Mesenteric fat pad (tissue), 1 donor: ENCODE results near the gene CTCFL. TPM values are rescaled to one million over a fixed set of nuclear protein-coding genes. Genes with fewer than 3 reads are reported as not detected.

Experiments
- DNase-seq: peaks from one replicate; pipeline ENCODE4 v3.0.0-alpha.2; 2020; ENCODE audit warnings: low spot score
- long read RNA-seq: library from polyadenylated mRNA; unstranded; transcript quantifications from one replicate; pipeline ENCODE4 v2.0.0, GENCODE V29; 2020
- total RNA-seq: library from RNA; stranded (reverse); fragmentation: NEBNext Ultra II Directional; extraction: Animal tissue kit (Norgen Biotek cat#: 25700); gene quantifications from one replicate; pipeline ENCODE4 v1.2.1, GENCODE V29; 2021
- donor health status: DM: yes; HTN: yes; CAD: no.

Gene CTCFL, protein sequence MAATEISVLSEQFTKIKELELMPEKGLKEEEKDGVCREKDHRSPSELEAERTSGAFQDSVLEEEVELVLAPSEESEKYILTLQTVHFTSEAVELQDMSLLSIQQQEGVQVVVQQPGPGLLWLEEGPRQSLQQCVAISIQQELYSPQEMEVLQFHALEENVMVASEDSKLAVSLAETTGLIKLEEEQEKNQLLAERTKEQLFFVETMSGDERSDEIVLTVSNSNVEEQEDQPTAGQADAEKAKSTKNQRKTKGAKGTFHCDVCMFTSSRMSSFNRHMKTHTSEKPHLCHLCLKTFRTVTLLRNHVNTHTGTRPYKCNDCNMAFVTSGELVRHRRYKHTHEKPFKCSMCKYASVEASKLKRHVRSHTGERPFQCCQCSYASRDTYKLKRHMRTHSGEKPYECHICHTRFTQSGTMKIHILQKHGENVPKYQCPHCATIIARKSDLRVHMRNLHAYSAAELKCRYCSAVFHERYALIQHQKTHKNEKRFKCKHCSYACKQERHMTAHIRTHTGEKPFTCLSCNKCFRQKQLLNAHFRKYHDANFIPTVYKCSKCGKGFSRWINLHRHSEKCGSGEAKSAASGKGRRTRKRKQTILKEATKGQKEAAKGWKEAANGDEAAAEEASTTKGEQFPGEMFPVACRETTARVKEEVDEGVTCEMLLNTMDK
- total RNA-seq: 0.16 TPM
- long read RNA-seq: 0 reads

DNA sequence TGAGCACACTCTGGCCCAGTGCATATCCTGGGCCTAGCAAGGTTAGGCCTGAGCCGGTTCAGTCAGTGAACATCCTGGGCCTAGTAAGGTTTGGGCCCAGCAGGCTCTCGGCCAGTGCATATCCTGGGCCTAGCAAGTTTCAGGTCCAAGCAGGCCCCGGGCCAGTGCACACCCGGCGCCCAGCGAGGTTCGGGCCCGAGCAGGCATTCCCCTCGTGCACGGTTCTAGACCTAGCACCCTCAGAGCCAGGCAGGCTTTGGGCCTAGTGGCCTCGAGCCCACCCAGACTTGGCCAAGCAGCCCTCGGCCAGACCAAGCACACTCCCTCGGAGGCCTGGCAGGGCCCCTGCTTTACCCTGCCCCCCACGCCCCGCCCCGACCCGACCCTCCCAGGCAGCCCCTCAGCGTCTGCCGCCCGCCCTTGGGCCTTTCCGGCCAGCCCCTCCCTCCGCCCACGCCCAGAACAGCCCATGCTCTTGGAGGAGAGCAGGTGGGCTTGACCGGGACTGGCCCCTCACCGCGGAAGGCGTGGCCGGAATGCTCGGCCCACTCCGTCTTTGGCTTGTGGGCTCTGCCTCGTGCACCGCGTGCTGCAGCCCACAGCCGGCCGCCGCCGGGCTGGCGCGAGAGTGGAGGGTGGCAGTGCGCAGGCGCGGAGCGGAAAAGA lies at the start of gene CTCFL:
CTCFL (minus strand) TSS at position 630 of the 666 bp plus-strand sequence. CDS start 935 bp downstream, outside the sequence.
- no peak for DNase-seq

DNA sequence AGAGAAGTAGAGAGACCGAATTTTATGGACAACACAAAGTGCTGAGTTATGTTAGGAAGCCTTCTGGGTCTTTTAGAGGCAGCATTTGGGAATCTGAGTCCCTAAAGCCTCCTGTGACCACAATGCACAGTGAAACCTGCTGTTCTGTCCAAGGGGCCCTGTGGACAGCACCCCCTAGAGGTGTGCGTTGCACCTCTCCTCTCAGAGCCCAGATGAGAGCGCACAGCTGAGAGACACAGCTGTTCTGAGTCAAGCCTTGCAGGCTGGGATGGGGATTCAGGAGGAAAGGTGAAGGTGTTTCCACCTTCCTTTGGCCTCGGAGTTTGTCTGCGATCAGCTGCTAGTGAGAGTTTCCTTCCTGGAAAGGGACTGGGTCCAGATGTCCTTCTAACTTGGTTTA lies 49.0 kb upstream of the CTCFL start:
- no peak for DNase-seq

DNA sequence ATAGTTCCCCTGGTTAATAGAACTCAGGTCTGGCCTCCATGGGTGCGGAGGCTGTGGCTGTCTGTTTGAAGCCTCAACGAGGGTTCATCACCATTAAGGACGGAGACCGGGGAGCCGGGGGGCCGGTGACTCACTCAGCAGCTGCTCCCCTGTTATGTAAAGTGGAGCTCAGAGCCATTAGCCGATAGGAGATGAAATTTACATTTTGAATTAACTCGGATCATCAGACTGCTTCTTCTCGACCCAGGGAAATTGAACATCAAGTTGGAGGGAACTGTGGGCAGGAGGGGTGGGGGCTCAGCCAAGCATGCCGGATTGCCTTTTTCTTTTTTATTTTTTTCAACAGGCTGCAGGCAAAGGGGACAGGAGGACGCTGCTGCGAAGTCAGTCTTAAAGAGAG lies 48.3 kb upstream of the CTCFL start:
- no peak for DNase-seq

DNA sequence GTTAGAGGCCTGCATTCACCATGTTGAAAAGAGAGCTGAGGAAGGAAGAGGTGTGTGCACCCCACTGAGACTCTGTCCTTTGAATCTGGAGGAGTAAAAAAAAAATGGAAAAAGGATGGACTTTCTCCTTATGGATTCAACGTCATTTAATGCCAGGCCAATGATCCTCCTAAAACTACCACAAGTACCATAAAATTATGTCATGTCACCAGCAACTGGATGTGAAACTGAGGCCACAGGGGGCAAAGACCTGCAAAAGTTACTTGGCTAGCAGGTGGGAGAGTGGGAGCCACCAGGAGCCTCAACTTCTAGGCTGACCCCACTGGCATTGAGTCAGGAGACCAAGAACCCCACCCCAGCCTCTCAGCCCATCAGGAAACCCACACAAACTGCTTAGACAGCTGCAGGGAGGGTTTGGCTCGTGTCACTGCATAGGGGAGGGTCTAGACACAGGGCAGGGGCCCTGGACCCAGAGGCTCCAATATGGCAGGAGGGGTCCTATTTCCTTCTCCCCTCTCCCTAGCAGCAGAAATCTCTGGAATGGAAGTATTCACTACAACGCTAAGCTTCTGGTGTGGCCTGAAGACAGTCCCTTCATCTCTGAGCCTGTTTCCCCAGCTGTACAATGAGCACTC lies 47.0 kb upstream of the CTCFL start:
- DNase-seq: no peak

DNA sequence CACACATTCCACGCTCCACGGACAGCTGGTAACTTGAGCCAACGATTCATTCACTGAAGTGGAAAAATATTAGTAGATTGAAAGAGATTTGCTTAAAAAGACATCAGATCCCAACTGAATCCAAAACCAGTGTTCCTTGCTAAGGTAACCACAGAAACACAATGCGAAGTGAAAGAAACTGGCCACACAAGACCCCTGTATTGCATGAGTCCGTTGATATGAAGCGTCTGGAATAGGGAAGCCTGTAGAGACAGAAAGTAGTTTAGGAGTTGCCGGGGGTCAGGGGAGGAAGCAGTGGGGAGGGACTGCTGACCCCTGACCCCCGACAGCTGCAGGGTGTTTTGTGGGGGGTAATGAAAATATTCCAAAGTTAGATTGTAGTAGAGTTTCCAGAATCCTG lies 46.0 kb upstream of the CTCFL start:
- no peak for DNase-seq

DNA sequence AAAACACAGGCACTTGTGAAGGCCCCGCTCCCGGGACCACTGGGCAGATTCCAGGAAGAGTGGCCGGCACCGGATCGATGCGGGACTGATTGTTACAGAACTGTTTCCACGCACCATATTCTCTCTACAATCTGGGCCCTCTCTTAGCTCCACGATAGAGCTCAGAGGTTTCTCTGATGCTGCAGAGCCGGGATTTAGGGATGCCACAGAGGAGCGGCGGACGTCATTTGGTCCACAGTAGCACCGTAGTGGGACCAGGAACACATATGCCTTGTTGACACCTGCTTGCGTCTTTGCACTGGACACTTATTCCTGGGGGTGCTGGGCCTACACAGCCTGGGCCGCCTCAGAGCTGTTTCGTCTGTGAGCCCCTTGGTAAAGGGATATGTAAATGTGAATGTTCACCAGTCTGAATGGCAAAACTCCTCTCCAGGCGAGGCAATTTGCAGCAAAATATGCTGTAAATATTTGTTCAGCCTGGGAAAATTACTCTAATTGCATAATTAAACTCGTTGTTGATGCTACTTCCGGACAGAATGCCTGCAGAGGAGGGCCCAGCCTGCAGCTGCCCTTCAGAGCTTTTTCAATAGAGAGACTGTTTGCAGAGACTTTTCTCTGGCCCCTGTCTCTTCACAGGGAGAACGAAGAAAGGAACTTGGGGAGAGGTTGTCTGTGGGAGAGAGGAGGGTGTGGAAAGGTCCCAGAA lies 45.4 kb upstream of the CTCFL start:
- DNase-seq: no peak

DNA sequence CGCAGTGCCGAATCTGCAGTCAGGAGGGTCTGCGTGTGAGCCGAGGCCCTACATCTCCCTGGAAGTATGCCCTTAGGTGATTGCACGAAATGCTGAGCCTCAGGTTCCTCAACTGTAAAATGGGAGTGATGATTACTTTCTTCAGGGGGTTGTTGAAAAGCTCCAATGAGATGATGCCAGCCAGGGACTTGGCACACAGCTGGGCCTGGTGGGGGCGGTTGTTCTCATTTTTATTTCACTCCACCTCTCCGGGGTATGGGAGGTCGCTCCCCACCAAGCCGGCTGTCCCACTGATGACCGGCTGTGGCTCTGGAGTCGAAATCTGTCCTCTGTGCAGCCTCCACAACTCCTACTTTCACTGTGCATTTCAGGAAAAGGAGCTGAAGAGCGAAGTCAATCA lies 44.0 kb upstream of the CTCFL start:
- no peak for DNase-seq

DNA sequence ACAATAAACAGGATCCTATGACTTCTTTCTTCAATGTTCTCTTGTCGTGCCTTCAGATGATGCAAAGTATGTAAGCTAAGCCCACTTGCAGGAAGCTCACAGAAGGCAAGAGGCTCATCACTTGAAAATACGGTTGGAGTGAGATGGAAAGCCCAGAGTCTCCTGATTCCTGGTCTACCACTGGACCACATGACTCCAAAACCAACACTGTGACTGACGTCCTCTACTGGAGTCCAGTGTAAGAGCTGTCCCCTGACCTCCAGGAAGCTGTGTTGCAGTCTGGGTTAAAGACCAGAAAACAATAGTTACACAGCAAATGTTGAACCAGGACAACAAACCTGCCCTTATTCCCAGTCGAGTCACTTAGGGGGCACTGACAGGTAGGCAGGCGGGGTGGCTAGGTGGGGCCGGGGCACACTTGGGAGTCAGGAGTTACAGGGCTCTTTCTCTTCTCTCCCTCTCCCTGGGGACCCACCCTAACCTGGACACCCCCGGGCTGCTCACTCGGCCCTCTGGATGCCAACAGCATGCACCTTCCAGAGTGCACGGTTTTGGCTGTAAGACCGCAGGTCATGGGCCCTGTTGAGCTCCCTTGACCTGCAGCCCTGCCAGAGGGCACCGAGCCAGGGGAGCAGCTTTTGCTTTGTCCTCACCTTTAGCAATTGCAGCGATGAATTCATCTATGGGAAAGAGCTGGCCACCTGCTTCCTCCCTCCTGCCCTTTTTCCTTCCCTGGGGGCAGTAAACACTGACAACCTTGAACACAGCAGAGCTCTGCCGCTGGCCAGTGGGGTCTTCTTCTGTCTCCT lies 43.4 kb upstream of the CTCFL start:
- no peak for DNase-seq

DNA sequence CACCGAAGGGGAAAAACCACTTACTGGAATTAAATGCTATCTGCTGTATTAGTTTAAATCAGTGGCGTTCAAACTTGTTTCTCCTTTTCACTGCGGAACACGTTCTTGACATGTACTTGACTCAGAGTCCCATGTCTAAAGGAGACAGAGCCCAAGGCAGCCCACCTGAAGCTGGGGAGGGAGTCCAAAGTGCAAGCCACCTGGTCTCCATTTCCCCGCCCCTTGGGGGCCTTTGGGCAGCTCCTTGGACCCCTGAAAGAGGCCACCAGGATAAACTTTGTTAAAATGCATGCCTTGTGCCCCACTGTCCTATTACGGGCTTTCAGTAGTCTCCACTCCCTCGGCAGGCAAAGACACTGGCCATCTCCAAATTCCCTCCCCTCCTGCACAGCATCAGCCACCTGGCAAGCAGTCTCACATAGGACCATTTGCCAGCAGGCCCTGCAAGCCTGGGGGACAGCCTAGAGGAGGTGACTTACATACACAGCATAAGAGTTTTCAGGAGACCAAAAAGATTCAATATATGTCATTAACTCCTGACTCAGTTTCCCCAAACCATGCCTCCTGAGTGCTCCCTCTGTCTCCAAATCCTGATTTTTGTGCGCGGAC lies 42.6 kb upstream of the CTCFL start:
- DNase-seq: no peak

DNA sequence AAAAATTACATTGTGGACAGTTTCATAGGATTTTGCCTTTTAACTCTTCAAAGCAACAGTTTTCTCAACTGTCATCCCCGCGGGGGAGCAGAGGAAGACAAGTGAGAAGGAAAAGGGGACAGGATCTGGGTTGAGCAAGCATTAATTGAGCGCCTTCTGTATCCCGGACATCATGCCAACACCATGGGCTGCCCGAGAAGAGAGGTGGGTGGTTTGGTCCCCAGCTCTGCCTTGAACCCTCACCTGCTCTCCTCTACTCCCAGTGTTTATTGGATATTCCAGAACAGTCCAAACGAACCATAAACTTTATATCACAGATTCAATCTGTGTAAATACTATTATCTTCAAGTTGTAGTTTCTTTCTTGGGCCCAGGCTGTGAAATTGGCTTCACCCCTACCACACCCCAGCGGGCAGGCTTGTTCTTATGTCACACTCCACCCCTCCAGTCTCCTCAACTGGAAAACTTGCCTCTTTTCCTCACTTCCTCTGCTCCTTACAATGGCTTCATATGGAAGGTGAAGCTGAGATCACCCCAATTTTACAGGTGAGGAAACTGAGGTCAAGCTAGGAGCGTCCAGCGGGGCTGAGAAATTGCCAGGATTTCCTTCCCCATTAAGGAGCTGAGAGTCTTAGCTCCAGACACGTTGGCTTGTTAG lies 42.0 kb upstream of the CTCFL start:
- no peak for DNase-seq

DNA sequence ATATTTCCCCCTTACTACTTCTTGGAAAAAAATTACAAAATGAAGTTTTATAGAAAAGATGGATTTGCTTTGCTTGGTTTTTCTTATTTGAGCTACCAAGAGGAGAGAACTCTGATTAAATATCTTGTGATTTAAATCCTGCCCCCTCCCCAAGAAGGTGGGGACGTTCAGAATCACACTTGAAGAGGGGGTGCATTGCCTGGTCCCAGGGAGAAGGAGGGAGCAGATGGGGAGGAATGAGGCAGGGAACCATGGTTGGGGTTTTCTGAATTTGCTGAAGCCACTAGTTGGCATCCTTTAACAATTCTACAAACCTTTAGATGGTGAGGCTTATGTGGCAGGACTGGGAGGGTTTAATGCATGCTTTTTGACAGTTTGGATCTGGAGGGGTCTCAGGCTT lies 41.5 kb upstream of the CTCFL start:
- no peak for DNase-seq

DNA sequence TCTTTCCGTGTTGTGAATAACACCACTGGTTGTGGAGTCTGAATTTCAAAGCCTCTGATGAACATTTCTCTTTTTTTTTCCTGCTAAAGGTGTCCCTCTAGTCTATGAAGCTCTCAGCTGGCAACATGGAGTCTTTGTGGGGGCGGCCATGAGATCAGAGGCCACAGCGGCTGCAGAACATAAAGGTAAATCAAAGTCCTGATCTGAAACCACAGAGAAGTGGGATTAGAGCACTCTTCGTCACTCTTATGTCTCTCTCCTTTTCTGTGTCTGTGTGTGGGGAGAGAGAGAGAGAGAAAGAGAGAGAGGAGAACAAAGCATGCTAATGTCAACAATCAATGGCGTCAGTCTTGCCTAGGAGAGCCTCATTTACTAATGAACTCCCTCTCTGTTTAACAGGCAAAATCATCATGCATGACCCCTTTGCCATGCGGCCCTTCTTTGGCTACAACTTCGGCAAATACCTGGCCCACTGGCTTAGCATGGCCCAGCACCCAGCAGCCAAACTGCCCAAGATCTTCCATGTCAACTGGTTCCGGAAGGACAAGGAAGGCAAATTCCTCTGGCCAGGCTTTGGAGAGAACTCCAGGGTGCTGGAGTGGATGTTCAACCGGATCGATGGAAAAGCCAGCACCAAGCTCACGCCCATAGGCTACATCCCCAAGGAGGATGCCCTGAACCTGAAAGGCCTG lies 40.2 kb upstream of the CTCFL start:
- no peak for DNase-seq

DNA sequence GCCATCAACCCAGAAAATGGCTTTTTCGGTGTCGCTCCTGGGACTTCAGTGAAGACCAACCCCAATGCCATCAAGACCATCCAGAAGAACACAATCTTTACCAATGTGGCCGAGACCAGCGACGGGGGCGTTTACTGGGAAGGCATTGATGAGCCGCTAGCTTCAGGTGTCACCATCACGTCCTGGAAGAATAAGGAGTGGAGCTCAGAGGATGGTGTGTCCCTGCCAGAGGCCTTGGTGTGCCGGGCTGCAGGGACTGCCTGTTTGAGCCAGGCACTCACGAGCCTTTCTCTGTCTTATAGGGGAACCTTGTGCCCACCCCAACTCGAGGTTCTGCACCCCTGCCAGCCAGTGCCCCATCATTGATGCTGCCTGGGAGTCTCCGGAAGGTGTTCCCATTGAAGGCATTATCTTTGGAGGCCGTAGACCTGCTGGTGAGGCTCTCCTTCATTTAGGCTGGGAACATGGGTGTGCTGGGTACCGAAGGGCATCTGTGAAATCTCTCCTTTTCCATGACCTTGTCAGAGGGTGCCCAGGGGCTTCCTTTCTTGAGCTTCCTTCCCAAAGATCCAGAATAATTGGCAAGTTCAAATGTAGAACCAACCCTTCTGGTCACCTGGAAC lies 39.4 kb upstream of the CTCFL start:
- DNase-seq: no peak

DNA sequence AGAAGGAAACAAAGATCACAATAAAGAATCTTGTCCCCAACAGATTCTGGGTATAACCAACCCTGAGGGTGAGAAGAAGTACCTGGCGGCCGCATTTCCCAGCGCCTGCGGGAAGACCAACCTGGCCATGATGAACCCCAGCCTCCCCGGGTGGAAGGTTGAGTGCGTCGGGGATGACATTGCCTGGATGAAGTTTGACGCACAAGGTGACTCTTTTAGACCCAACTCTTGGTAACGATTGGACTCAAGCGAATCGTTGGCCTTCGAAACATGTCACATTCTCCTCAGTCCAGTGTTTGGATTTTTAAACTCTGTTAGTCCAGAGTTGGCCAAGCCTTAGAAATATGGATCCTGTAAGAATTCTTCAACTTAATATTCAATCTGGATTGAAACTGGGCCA lies 38.6 kb upstream of the CTCFL start:
- DNase-seq: no peak

DNA sequence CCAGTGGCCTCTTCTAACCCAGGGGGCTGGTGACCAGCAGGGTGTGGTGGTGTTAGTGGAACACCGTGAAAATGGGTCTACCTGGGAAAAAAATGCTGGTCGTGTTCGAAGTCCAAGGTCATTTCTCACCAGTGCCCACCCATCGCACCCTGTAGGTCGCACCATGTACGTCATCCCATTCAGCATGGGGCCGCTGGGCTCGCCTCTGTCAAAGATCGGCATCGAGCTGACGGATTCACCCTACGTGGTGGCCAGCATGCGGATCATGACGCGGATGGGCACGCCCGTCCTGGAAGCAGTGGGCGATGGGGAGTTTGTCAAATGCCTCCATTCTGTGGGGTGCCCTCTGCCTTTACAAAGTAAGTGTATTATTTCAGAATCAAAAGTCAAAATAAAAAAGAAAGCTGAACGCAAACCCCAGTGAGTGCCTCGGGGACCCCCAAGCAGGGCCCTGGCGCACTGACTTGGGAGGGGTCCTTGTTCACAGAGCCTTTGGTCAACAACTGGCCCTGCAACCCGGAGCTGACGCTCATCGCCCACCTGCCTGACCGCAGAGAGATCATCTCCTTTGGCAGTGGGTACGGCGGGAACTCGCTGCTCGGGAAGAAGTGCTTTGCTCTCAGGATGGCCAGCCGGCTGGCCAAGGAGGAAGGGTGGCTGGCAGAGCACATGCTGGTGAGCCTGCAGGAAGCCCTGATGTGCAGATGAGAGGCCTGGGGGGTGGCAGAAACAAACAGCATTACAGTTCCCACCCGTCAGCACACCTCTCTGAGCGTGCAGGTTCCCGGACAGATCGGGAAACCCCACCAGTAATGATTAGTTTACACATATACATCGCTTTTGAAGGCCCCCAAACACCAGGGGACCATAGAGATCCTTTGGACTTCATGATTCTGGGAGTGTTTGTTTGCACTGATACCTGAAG lies 37.9 kb upstream of the CTCFL start:
- DNase-seq: no peak

DNA sequence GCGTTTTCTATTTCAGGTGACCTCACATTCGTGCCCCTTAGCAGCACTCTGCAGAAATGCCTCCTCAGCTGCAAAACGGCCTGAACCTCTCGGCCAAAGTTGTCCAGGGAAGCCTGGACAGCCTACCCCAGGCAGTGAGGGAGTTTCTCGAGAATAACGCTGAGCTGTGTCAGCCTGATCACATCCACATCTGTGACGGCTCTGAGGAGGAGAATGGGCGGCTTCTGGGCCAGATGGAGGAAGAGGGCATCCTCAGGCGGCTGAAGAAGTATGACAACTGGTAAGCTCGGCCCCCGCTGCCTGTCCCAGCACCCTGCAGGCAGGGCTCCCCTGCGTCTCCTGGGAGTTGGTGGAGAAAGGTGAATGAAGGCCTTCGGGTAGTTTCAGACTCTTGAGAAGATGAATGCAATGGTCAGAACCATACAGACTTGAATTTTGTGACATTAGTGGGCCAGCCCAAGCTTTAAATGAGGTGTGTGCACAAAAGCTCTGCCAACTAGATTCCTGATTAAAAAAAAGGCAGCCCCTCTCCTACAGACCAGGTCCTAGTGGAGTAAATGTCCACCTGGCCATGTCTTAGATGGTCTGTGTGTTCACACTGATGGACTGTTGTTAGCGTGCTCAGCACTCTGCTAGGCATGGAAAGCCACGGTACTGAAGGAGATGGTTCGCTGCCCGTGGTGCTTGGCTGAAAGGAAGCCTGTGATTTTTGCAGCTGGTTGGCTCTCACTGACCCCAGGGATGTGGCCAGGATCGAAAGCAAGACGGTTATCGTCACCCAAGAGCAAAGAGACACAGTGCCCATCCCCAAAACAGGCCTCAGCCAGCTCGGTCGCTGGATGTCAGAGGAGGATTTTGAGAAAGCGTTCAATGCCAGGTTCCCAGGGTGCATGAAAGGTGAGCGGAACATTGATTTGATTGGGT lies 36.7 kb upstream of the CTCFL start:
- DNase-seq: no peak
